ELF-1 (cell line): Measurements from ENCODE around the gene MORF4L1.

Experiments
- DNase-seq: peaks from one replicate; pipeline ENCODE4 v3.0.0-alpha.2; 2016; ENCODE audit warnings: low read depth, low spot score

The MORF4L1 gene

GRCh38 chr15:78944669-78945407 is 72.1 kb downstream of the MORF4L1 start, which contains the start of gene CTSH:
Gene CTSH (minus strand): TSS chr15:78945046. CDS start chr15:78944981, 65 bp downstream.
- peak; percentile 55 for DNase-seq

DNA sequence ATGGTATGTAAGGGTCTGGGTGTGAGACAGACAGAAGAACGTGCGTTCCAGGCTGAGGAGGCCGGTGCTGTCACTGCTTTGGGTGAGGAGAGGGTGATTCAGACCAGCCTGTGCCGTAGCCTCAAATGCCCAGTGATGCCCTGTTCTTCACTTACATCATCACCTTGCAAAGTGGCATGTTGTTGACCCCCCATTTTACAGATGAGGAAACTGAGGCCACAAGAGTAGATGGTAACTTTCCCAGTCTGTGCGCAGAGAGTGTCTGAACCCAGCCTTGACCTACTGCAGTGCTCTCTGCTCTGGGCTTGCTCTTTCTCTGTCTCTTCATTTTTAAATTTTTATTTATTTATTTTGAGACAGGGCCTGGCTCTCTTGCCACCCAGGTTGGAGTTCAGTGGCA is 73.8 kb downstream of the MORF4L1 start:
- DNase-seq, result no peak

- no peak for DNase-seq
These were observed 74.8 kb downstream of the MORF4L1 start for GRCh38 chr15:78947506-78947905.
